ENCODE data around the gene DPCD. TPM values are rescaled to one million over a fixed set of nuclear protein-coding genes. Genes with fewer than 3 reads are reported as not detected.

The DPCD gene
- total and polyA plus RNA-seq, 3 donors from 2014 or later = 70.9 to 267 (median 87.6) TPM

- H3K9me3 ChIP-seq = no peaks in the 10 kb centered on the region
- WGBS, 2 donors = 58 to 69% methylated on average over 8 of the region's 8 CpGs
- peaks cover 35% of the 10 kb centered on the region for H3K4me1 ChIP-seq
- H3K27me3 ChIP-seq = no peaks in the 10 kb centered on the region
- peak; percentile 50 for DNase-seq
- no peak overlapping the region for H3K4me3 ChIP-seq
- intact Hi-C loops (cut with DNase I; ENCODE audit: low total_unique reads) = no loop called here
- no peaks in the 10 kb centered on the region for H3K36me3 ChIP-seq (ENCODE audit: low read depth, missing control alignments)
- TF ChIP-seq POLR2A (IDR thresholded peaks at IDR 0.05) = no peak
- TF ChIP-seq, protein P1, sequence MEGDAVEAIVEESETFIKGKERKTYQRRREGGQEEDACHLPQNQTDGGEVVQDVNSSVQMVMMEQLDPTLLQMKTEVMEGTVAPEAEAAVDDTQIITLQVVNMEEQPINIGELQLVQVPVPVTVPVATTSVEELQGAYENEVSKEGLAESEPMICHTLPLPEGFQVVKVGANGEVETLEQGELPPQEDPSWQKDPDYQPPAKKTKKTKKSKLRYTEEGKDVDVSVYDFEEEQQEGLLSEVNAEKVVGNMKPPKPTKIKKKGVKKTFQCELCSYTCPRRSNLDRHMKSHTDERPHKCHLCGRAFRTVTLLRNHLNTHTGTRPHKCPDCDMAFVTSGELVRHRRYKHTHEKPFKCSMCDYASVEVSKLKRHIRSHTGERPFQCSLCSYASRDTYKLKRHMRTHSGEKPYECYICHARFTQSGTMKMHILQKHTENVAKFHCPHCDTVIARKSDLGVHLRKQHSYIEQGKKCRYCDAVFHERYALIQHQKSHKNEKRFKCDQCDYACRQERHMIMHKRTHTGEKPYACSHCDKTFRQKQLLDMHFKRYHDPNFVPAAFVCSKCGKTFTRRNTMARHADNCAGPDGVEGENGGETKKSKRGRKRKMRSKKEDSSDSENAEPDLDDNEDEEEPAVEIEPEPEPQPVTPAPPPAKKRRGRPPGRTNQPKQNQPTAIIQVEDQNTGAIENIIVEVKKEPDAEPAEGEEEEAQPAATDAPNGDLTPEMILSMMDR (IDR thresholded peaks at IDR 0.05) = no peak
- H3K27ac ChIP-seq = peak overlapping the region in 1 of 2 donors; percentile 39
Observed at GRCh38 chr10:101617102-101617823, 29.1 kb downstream of the DPCD start.

GRCh38 chr10:101617824-101618568, 29.9 kb downstream of the DPCD start:
- TF ChIP-seq POLR2A (IDR thresholded peaks at IDR 0.05) = no peak
- TF ChIP-seq, protein P1 (IDR thresholded peaks at IDR 0.05) = no peak
- 58 to 71% methylated on average over 4 of the region's 4 CpGs for WGBS, 2 donors
- Histone ChIP-seq H3K4me1 (peaks cover 28% of the 10 kb centered on the region), H3K36me3 (ENCODE audit: low read depth, missing control alignments) (no peaks in the 10 kb centered on the region), H3K27me3 (no peaks in the 10 kb centered on the region), H3K9me3 (no peaks in the 10 kb centered on the region), H3K27ac (peak overlapping the region in 1 of 2 donors; percentile 1), H3K4me3 (no peak overlapping the region)
- DNase-seq = no peak
- intact Hi-C loops (cut with DNase I; ENCODE audit: low total_unique reads) = no loop called here

GRCh38 chr10:101618871-101619270, 30.8 kb downstream of the DPCD start:
- Histone ChIP-seq H3K27me3 (no peaks in the 10 kb centered on the region), H3K36me3 (ENCODE audit: low read depth, missing control alignments) (no peaks in the 10 kb centered on the region), H3K27ac (no peak overlapping the region), H3K9me3 (no peaks in the 10 kb centered on the region), H3K4me3 (no peak overlapping the region), H3K4me1 (peaks cover 21% of the 10 kb centered on the region)
- no peak for TF ChIP-seq POLR2A (IDR thresholded peaks at IDR 0.05)
- TF ChIP-seq, protein P1 (IDR thresholded peaks at IDR 0.05) = no peak
- no peak for DNase-seq
- WGBS, 2 donors = 95 to 96% methylated on average over 2 of the region's 2 CpGs
- intact Hi-C loops (cut with DNase I; ENCODE audit: low total_unique reads) = no loop called here

- H3K36me3 ChIP-seq (ENCODE audit: low read depth, missing control alignments) = no peaks in the 10 kb centered on the region
- 99% methylated on average over 6 of the region's 6 CpGs for WGBS, 2 donors
- DNase-seq = no peak
Observed at GRCh38 chr10:101619983-101620382, 31.9 kb downstream of the DPCD start.

More at GRCh38 chr10:101619983-101620382, 31.9 kb downstream of the DPCD start:
- intact Hi-C loops (cut with DNase I; ENCODE audit: low total_unique reads) = no loop called here
- Histone ChIP-seq H3K27me3 (no peaks in the 10 kb centered on the region), H3K4me3 (no peak overlapping the region), H3K9me3 (no peaks in the 10 kb centered on the region), H3K4me1 (peaks cover 20% of the 10 kb centered on the region), H3K27ac (no peak overlapping the region)
- TF ChIP-seq, protein P1 (IDR thresholded peaks at IDR 0.05) = no peak
- TF ChIP-seq POLR2A (IDR thresholded peaks at IDR 0.05) = no peak
